GM04503 (cell line): ENCODE results near the gene CNOT6.

Source experiments
- DNase-seq: peaks from one replicate; pipeline ENCODE4 v3.0.0-alpha.2; 2012; ENCODE audit warnings: low read depth

CNOT6 gene

GRCh38 chr5:180622910-180623309 lies 128.7 kb downstream of the CNOT6 start:
- DNase-seq, result no peak

GRCh38 chr5:180623411-180623834 lies 129.2 kb downstream of the CNOT6 start:
- DNase-seq, result no peak

GRCh38 chr5:180623844-180624243 lies 129.7 kb downstream of the CNOT6 start:
- no peak for DNase-seq

- no peak for DNase-seq
Observed at GRCh38 chr5:180624587-180624986, 130.4 kb downstream of the CNOT6 start.

GRCh38 chr5:180625125-180625790 lies 131.1 kb downstream of the CNOT6 start:
- DNase-seq, result no peak

- no peak for DNase-seq
Observed at GRCh38 chr5:180625791-180626660, 131.8 kb downstream of the CNOT6 start.

- DNase-seq, result no peak
Observed at GRCh38 chr5:180626661-180627385, 132.6 kb downstream of the CNOT6 start.

- DNase-seq, result no peak
Observed at GRCh38 chr5:180627386-180628120, 133.4 kb downstream of the CNOT6 start.
